ENCODE measurements around the gene SIGLEC15.

Gene SIGLEC15

DNA sequence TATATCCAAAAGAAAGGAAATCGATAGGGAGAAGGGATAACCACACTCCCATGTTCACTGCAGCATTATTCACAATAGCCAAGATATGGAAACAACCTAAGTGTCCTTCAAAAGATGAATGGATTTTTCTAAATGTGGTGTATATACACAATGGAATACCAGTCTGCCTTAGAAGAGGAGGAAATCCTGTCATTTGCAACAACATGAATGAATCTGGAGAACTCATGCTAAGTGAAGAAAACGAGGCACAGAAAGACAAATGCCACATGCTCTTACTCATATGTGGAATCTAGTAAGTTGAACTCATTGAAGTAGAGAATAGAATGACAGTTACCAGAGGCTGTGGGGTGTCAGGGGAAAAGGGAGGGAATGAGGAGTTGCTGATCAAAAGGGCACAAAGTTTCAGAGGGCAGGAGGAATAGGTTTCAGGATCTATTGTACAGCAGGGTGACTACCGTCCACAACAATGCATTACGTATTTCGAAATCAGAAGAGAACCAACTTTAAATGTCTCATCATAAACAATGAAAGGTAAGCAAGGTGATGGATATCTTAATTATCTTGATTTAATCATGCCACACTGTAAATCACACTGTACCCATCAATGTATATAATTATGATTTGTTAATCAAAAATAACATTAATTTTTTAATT, 46.1 kb downstream of the SIGLEC15 start:
- no peak overlapping the region for H3K9ac ChIP-seq (ENCODE audit: low read depth, low read length)
- no peaks in the 10 kb centered on the region for H3K27me3 ChIP-seq (ENCODE audit: control insufficient read depth, insufficient read depth, low read length)
- no peaks in the 10 kb centered on the region for H3K4me1 ChIP-seq (ENCODE audit: control insufficient read depth, insufficient read depth, low read length)
- no peak overlapping the region for H3K4me3 ChIP-seq (ENCODE audit: low read depth, low read length)
- no peaks in the 10 kb centered on the region for H3K9me3 ChIP-seq (ENCODE audit: control insufficient read depth, insufficient read depth, low read length)
- H3K36me3 ChIP-seq (ENCODE audit: control insufficient read depth, insufficient read depth, low read length): peaks cover 3% of the 10 kb centered on the region

DNA sequence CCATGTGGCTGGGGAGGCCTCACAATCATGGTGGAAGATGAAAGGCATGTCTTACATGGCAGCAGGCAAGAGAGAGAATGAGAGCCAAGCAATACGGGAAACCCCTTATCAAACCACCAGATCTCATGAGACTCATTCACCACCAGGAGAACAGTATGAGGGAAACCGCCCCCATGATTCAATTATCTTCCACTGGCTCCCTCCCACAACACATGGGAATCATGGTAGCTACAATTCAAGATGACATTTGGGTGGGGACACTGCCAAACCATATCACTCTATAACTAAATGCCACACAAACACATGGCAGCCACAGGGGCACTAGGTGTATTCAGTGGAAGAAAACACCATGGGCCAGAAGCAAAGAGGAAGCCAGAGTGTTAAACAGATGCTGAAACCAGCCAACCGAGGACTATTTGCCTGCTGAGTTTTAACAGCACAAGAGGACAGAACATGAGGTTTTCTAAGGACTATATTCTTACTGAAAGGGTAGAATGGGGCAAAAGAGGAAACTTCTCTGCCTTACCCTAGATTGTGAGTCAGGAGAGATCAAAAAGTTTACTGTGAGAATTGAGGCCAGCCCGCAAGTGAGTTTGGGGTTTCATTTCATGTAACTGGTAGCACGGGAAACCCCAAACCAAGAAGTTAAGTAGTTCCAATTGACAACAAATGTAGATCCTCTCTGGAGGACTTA, 49.2 kb downstream of the SIGLEC15 start:
- H3K36me3 ChIP-seq (ENCODE audit: control insufficient read depth, insufficient read depth, low read length): peaks cover 3% of the 10 kb centered on the region

DNA sequence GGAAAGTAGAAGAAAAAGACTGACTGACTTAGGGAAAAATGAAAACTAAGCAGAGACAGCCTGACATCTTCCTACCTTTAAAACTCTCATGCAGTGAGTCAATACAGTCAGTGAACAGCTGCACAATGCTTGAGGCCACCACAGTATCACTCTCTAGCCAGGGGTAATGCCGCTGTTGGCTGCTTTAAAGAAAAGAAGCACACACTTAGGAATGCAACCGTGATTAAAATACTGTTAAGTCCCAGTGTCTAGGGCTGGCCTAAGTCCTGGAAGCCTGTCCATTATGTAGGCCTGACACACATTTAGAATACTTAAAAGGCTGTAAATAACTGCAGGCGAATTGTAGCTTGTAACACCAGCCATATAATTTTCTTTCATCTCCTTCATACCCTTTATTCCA, 50.7 kb downstream of the SIGLEC15 start:
- Histone ChIP-seq H3K9me3 (ENCODE audit: control insufficient read depth, insufficient read depth, low read length) (no peaks in the 10 kb centered on the region), H3K36me3 (ENCODE audit: control insufficient read depth, insufficient read depth, low read length) (no peaks in the 10 kb centered on the region), H3K27me3 (ENCODE audit: control insufficient read depth, insufficient read depth, low read length) (no peaks in the 10 kb centered on the region), H3K4me3 (ENCODE audit: low read depth, low read length) (no peak overlapping the region), H3K9ac (ENCODE audit: low read depth, low read length) (no peak overlapping the region), H3K4me1 (ENCODE audit: control insufficient read depth, insufficient read depth, low read length) (no peaks in the 10 kb centered on the region)

More for the DNA sequence above, 49.2 kb downstream of the SIGLEC15 start:
- no peaks in the 10 kb centered on the region for H3K27me3 ChIP-seq (ENCODE audit: control insufficient read depth, insufficient read depth, low read length)
- H3K4me1 ChIP-seq (ENCODE audit: control insufficient read depth, insufficient read depth, low read length): no peaks in the 10 kb centered on the region
- H3K4me3 ChIP-seq (ENCODE audit: low read depth, low read length): no peak overlapping the region
- H3K9ac ChIP-seq (ENCODE audit: low read depth, low read length): no peak overlapping the region
- H3K9me3 ChIP-seq (ENCODE audit: control insufficient read depth, insufficient read depth, low read length): no peaks in the 10 kb centered on the region

DNA sequence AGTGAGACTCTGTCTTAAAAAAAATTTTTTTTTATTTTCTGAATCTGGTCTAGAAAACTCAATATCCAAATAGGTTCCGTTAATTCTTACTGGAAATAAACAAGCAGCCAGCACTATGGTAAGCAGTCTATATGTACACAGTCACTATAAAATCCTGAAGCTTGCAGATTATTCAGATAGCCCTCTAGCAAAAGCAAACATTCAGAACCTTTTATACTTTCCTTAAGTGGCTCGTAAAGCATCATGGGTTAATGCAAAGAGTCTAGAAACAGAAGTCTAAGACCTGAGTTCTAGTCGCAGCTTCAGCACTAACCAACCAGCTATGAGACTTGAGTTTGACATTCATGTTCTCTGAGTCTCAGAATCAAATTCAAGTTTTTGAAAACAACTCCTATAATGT, 51.9 kb downstream of the SIGLEC15 start:
- H3K9ac ChIP-seq (ENCODE audit: low read depth, low read length): no peak overlapping the region
- no peaks in the 10 kb centered on the region for H3K27me3 ChIP-seq (ENCODE audit: control insufficient read depth, insufficient read depth, low read length)
- H3K36me3 ChIP-seq (ENCODE audit: control insufficient read depth, insufficient read depth, low read length): no peaks in the 10 kb centered on the region

DNA sequence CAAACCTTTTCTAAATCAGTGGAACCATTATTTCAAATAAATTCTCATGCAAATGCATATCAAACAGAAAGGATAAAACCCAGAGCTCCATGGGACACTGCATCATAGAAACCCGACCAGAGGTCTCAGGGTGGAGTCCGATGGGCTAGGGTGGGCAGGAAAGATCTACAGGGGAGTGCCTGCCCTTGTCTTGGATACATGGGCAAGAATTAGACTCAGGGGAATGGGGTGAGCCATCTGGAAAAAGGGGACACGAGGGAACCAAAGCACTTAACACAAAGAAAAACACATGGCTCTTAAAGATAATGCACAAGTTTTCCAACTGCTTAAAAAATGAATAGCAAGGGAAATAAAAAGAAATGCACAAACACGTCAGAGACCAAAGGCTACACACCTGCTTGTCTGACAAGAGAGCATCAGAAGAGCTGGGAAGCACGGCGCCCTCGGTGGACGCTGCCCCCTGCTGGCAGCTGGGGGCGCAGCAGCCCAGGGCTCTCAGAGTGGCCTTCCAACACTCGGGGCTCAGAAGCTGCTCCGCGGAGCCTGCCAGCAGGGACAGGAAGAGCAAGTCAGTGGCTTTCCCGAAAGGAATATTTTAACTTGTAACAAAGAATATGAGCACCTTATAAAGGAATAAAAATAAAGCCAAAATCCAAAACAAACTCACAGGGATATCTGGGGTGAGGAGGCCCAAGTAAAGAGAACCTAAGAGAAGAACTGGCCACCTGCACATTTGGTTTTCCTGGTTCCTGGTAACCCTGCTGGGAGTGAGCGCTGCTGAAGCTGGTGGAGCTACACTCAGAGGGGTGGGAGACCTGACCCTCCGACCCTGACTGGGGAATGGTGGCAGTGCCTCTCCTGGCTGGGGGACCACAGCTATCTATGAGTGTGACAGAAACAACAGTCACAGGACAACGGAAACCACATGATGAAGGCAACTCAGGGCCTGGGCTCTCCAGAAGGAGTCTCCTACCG, 54.5 kb downstream of the SIGLEC15 start:
- Histone ChIP-seq H3K9me3 (ENCODE audit: control insufficient read depth, insufficient read depth, low read length) (no peaks in the 10 kb centered on the region), H3K27me3 (ENCODE audit: control insufficient read depth, insufficient read depth, low read length) (no peaks in the 10 kb centered on the region), H3K9ac (ENCODE audit: low read depth, low read length) (no peak overlapping the region), H3K36me3 (ENCODE audit: control insufficient read depth, insufficient read depth, low read length) (no peaks in the 10 kb centered on the region), H3K4me3 (ENCODE audit: low read depth, low read length) (no peak overlapping the region), H3K4me1 (ENCODE audit: control insufficient read depth, insufficient read depth, low read length) (no peaks in the 10 kb centered on the region)

More for the DNA sequence above, 51.9 kb downstream of the SIGLEC15 start:
- H3K4me3 ChIP-seq (ENCODE audit: low read depth, low read length): no peak overlapping the region
- no peaks in the 10 kb centered on the region for H3K4me1 ChIP-seq (ENCODE audit: control insufficient read depth, insufficient read depth, low read length)
- no peaks in the 10 kb centered on the region for H3K9me3 ChIP-seq (ENCODE audit: control insufficient read depth, insufficient read depth, low read length)

DNA sequence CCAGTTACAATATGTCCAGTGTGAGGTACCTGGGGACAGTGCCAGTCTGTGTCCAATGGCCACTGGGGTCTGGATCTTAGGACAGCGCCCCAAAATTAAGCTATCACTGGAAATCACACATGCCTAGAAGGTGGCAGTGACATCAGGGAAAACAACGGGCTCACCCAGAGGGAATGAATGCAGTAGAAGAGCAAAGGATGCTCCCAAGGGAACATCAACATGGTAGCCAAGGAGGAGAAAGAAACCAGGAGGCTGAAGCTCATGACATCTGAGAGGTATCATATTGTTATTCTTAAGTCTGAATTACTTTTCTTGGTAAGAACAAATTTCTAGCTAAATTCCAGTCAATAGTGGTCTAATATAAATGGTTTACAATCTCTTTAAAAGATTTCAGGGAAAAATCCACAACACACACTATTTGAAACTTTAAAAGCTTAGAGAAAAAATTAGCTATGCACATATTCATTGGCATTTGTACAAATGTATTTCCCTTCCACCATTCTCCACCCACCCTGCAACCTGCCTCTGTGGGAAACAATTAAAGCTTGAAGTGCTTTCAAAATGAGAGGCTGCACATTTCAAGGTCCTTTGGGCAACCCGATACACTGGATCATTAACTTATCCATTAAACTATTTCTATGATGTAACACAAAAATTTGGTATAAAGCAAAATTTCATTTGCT, 55.5 kb downstream of the SIGLEC15 start:
- H3K4me1 ChIP-seq (ENCODE audit: control insufficient read depth, insufficient read depth, low read length): no peaks in the 10 kb centered on the region
- H3K9ac ChIP-seq (ENCODE audit: low read depth, low read length): no peak overlapping the region
- H3K36me3 ChIP-seq (ENCODE audit: control insufficient read depth, insufficient read depth, low read length): no peaks in the 10 kb centered on the region
- no peaks in the 10 kb centered on the region for H3K9me3 ChIP-seq (ENCODE audit: control insufficient read depth, insufficient read depth, low read length)
- no peak overlapping the region for H3K4me3 ChIP-seq (ENCODE audit: low read depth, low read length)
- H3K27me3 ChIP-seq (ENCODE audit: control insufficient read depth, insufficient read depth, low read length): no peaks in the 10 kb centered on the region

DNA sequence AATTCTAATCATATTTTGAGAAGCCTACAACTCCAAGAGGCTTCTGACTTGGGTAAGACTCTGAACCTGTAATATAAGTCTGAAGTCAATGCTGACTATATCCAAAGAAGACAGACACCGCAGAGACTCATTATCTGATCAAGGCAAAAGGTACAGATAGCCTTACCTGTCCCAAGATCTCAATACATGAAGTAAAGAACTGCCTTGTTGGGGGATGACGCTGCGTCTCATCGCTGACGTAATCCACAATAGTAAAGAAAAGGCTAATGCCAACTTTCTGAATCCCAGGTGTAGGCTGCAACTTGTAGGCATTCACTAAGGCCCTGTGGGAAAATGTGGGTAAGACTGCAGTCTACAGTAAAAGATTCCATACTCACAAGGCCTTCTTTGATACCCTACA, 62.1 kb downstream of the SIGLEC15 start:
- Histone ChIP-seq H3K9ac (ENCODE audit: low read depth, low read length) (no peak overlapping the region), H3K36me3 (ENCODE audit: control insufficient read depth, insufficient read depth, low read length) (no peaks in the 10 kb centered on the region), H3K9me3 (ENCODE audit: control insufficient read depth, insufficient read depth, low read length) (no peaks in the 10 kb centered on the region), H3K4me1 (ENCODE audit: control insufficient read depth, insufficient read depth, low read length) (no peaks in the 10 kb centered on the region), H3K4me3 (ENCODE audit: low read depth, low read length) (no peak overlapping the region), H3K27me3 (ENCODE audit: control insufficient read depth, insufficient read depth, low read length) (no peaks in the 10 kb centered on the region)

DNA sequence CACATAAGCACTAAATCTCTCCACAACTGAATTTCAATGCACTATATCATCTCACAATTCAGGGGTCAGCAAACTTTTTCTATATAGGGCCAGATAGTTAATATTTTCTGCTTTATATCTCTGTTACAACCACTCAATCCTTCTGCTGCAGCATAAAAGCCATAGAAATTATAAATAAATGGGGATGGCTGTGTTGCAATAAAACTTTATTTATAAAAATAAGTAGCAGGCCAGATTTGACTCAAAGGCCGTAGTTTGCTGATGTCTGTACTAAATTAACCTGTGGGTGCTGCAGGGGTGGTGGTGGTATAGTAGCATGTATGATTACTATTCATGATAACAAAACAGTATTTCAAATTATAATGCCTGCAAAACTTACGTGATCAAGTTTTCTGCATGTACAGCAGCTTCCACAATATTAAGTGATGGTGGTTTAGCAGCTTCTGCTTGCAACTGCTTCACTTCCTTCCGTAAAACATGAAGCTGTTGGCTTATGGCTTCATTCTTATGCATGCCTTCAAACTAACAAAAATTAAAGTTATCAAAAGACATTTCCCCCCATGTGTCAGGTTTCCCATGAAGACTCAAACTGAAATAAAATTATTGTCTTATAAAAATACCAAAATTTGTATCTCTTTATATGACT, 64.1 kb downstream of the SIGLEC15 start:
- no peaks in the 10 kb centered on the region for H3K27me3 ChIP-seq (ENCODE audit: control insufficient read depth, insufficient read depth, low read length)
- no peaks in the 10 kb centered on the region for H3K36me3 ChIP-seq (ENCODE audit: control insufficient read depth, insufficient read depth, low read length)
- H3K9ac ChIP-seq (ENCODE audit: low read depth, low read length): no peak overlapping the region

DNA sequence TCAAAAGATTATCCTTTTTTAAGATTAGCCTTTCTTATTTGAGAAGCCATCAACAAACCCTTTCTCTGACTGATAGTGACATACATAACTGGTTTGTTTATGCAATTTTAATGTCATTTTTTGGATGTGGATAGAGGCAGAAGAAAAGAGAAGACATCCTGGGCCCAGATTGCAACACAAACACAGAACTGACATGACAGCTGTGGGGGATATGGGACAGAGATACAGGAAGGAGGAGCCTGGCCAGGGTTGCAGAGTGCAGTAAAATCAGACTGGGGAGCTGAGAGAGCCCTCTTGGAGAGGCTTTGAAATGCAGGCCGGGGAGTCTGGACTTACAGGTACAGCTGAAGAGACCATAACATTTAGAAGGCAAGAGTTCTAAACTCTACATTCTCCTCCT, 65.1 kb downstream of the SIGLEC15 start:
- Histone ChIP-seq H3K4me3 (ENCODE audit: low read depth, low read length) (no peak overlapping the region), H3K4me1 (ENCODE audit: control insufficient read depth, insufficient read depth, low read length) (no peaks in the 10 kb centered on the region), H3K9me3 (ENCODE audit: control insufficient read depth, insufficient read depth, low read length) (no peaks in the 10 kb centered on the region), H3K27me3 (ENCODE audit: control insufficient read depth, insufficient read depth, low read length) (no peaks in the 10 kb centered on the region), H3K36me3 (ENCODE audit: control insufficient read depth, insufficient read depth, low read length) (no peaks in the 10 kb centered on the region), H3K9ac (ENCODE audit: low read depth, low read length) (no peak overlapping the region)

More for the DNA sequence above, 64.1 kb downstream of the SIGLEC15 start:
- no peaks in the 10 kb centered on the region for H3K4me1 ChIP-seq (ENCODE audit: control insufficient read depth, insufficient read depth, low read length)
- H3K9me3 ChIP-seq (ENCODE audit: control insufficient read depth, insufficient read depth, low read length): no peaks in the 10 kb centered on the region
- H3K4me3 ChIP-seq (ENCODE audit: low read depth, low read length): no peak overlapping the region

DNA sequence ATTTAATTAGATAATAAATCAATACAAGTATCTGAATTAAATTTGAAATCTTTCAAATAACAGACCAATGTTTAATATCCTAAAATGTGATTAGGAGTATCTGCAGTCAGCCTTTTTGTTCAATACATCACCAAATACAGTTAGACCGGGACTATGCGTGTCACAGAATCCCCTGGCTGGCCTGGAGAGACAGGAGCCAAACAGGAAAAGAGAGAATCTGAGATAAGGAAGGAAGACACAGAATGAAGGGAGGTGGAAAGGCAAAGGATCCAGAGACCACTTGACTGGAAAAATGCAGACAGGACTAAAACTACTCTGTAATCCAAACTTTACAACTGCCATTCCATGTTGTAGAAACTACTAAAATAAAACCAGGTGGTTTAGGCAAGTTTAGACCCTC, 66.3 kb downstream of the SIGLEC15 start:
- Histone ChIP-seq H3K27me3 (ENCODE audit: control insufficient read depth, insufficient read depth, low read length) (no peaks in the 10 kb centered on the region), H3K4me1 (ENCODE audit: control insufficient read depth, insufficient read depth, low read length) (no peaks in the 10 kb centered on the region), H3K9ac (ENCODE audit: low read depth, low read length) (no peak overlapping the region), H3K9me3 (ENCODE audit: control insufficient read depth, insufficient read depth, low read length) (no peaks in the 10 kb centered on the region), H3K4me3 (ENCODE audit: low read depth, low read length) (no peak overlapping the region), H3K36me3 (ENCODE audit: control insufficient read depth, insufficient read depth, low read length) (no peaks in the 10 kb centered on the region)
